Hematopoietic multipotent progenitor cell (in vitro differentiated cells): ENCODE data around the gene NMRK2. TPM values are rescaled to one million over a fixed set of nuclear protein-coding genes. Genes with fewer than 3 reads are reported as not detected.
A peak's percentile ranks its signal among the peaks of the same experiment; 100 is the strongest.
"Not testable (repeated sequence)": the region's sequence is repeated elsewhere in the genome, so short reads cannot be mapped to it uniquely, and the experiment has no call there.

Source experiments
- DNase-seq, 3 donors: peaks; one replicate each; pipeline ENCODE4 v3.0.0-alpha.2; 2011 to 2015; ENCODE audit warnings: low read depth in 2 of 3, low spot score in 2 of 3
- total RNA-seq: library from RNA; depleted of rRNA; stranded (reverse); fragments of >200 nt; gene quantifications from one replicate; pipeline ENCODE4 v1.2.3, GENCODE V29; 2012

Gene NMRK2
- total RNA-seq, 1 donor = not detected

- DNase-seq = no peak
These were observed 3.9 kb downstream of the NMRK2 start for GRCh38 chr19:3936506-3937442.

- DNase-seq = not testable (repeated sequence)
These were observed 5.6 kb downstream of the NMRK2 start for GRCh38 chr19:3938300-3938950.

- no peak for DNase-seq
These were observed 10.0 kb downstream of the NMRK2 start for GRCh38 chr19:3942790-3943409.

- peak in 2 of 3 donors; percentile 53 to 76 for DNase-seq
These were observed 11.3 kb downstream of the NMRK2 start for GRCh38 chr19:3944018-3944721.

- DNase-seq = no peak
These were observed 13.0 kb downstream of the NMRK2 start for GRCh38 chr19:3945838-3946237.

GRCh38 chr19:3947316-3947933 is 14.6 kb downstream of the NMRK2 start:
- not testable (repeated sequence) for DNase-seq

GRCh38 chr19:3949294-3949693 is 16.4 kb downstream of the NMRK2 start:
- DNase-seq = no peak

GRCh38 chr19:3949997-3950859 is 17.4 kb downstream of the NMRK2 start:
- peak in 1 of 3 donors; percentile 56 for DNase-seq

- DNase-seq = peak in 2 of 3 donors; percentile 84 to 91
These were observed 18.3 kb downstream of the NMRK2 start for GRCh38 chr19:3950871-3951861.

GRCh38 chr19:3952755-3953276 is 19.9 kb downstream of the NMRK2 start:
- DNase-seq = not testable (repeated sequence)

GRCh38 chr19:3954107-3954506 is 21.2 kb downstream of the NMRK2 start:
- no peak for DNase-seq

GRCh38 chr19:3955276-3955675 is 22.4 kb downstream of the NMRK2 start:
- DNase-seq = not testable (repeated sequence)

- no peak for DNase-seq
These were observed 22.8 kb downstream of the NMRK2 start for GRCh38 chr19:3955688-3956087.

- DNase-seq = no peak
These were observed 26.2 kb downstream of the NMRK2 start for GRCh38 chr19:3958836-3959765.

- DNase-seq = no peak
These were observed 26.9 kb downstream of the NMRK2 start for GRCh38 chr19:3959766-3960131.

- no peak for DNase-seq
These were observed 28.1 kb downstream of the NMRK2 start for GRCh38 chr19:3961007-3961406.
